NCI-H446 (cell line): Measurements from ENCODE around the gene WAPL.
"Not testable (repeated sequence)": the region's sequence is repeated elsewhere in the genome, so short reads cannot be mapped to it uniquely, and the experiment has no call there.

ENCODE experiments used
- DNase-seq, 2 experiments: peaks; one replicate each; lab custom pipeline; 2025; lab: John Stamatoyannopoulos, UW

WAPL gene, protein sequence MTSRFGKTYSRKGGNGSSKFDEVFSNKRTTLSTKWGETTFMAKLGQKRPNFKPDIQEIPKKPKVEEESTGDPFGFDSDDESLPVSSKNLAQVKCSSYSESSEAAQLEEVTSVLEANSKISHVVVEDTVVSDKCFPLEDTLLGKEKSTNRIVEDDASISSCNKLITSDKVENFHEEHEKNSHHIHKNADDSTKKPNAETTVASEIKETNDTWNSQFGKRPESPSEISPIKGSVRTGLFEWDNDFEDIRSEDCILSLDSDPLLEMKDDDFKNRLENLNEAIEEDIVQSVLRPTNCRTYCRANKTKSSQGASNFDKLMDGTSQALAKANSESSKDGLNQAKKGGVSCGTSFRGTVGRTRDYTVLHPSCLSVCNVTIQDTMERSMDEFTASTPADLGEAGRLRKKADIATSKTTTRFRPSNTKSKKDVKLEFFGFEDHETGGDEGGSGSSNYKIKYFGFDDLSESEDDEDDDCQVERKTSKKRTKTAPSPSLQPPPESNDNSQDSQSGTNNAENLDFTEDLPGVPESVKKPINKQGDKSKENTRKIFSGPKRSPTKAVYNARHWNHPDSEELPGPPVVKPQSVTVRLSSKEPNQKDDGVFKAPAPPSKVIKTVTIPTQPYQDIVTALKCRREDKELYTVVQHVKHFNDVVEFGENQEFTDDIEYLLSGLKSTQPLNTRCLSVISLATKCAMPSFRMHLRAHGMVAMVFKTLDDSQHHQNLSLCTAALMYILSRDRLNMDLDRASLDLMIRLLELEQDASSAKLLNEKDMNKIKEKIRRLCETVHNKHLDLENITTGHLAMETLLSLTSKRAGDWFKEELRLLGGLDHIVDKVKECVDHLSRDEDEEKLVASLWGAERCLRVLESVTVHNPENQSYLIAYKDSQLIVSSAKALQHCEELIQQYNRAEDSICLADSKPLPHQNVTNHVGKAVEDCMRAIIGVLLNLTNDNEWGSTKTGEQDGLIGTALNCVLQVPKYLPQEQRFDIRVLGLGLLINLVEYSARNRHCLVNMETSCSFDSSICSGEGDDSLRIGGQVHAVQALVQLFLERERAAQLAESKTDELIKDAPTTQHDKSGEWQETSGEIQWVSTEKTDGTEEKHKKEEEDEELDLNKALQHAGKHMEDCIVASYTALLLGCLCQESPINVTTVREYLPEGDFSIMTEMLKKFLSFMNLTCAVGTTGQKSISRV (N-terminal part only)

DNA sequence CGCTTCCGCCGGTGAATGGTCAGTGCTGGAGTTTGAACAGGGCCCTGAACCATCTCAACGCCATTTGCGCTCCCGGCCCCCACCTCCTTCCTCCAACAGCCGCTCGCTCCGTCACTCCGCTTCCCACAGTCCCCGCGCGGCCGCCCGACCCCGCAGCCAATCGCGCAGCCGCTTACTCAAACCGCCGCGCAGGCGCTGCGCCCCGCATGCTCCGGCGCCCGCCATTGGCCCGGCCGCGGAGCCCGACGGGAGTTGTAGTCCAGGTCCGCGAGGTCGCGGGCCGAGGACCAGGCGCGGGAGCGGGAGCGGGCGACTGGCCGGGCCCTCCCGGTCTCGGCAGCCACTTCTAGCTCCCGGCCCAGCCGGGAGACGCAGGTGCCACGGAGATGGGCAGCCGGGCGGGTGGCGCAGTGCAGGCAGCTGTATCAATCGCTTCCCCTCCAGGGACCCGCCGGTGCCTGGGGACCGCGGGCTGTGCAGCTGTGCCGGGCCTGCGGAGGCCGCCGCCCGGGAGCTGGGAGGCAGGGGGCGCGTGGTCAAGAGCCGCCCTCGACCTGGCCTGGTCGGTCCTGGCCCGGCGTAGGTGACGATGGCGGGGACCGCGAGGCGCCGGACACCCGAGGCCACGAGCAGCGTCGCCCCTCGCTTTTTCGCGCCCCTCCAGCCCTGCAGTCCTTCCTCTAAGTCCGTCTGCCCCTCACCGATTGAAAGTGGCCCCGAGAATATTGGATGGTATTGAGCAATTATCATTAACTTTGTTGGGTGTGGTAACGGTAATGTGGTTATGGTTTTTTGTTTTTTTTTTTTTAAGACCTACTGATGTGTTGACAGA, at the start of gene WAPL:
Gene WAPL, minus strand, starts transcription at position 115 of the 832 bp plus-strand sequence. CDS start 3,723 bp downstream, outside the sequence.
- DNase-seq = peak; percentile 62 to 87

GRCh38 chr10:86569335-86569734, 47.7 kb upstream of the WAPL start:
- DNase-seq = no peak

GRCh38 chr10:86566518-86566917, 44.9 kb upstream of the WAPL start:
- not testable (repeated sequence) for DNase-seq

DNA sequence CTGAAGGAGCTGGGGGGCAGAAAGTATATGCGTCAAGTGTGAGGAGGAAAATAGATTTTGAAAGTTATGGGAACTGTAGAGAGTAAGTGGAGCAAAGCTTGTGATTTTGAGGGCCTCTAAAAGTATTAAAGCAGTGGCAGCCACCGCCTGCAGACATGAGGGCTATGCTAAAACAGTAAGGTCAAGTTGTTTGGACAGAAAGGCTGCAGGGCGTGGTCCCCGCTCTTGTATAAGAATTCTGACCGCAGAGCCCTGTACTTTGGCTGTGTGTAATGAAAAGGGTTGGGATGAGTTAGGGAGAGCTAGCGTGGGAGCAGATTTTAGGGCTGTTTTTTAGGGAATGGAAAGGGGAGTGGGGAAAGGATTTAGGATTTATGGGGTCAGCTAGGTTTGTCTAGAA, 41.7 kb upstream of the WAPL start:
- not testable (repeated sequence) for DNase-seq

DNA sequence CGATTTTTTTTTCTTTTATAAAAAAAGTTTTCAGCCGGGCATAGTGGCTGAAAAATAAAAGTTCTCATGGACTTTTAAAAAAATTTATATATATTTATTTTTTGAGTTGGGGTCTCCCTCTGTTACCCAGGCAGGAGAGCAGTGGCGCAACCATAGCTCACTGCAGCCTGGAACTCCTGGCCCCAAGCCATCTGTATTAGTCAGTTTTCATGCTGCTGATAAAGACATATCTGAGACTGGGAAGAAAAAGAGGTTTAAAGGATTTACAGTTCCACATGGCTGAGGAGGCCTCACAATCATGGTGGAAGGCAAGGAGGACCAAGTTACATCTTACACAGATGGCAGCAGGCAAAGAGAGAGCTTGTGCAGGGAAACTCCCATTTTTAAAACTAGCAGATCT, 37.1 kb upstream of the WAPL start:
- not testable (repeated sequence) for DNase-seq

DNA sequence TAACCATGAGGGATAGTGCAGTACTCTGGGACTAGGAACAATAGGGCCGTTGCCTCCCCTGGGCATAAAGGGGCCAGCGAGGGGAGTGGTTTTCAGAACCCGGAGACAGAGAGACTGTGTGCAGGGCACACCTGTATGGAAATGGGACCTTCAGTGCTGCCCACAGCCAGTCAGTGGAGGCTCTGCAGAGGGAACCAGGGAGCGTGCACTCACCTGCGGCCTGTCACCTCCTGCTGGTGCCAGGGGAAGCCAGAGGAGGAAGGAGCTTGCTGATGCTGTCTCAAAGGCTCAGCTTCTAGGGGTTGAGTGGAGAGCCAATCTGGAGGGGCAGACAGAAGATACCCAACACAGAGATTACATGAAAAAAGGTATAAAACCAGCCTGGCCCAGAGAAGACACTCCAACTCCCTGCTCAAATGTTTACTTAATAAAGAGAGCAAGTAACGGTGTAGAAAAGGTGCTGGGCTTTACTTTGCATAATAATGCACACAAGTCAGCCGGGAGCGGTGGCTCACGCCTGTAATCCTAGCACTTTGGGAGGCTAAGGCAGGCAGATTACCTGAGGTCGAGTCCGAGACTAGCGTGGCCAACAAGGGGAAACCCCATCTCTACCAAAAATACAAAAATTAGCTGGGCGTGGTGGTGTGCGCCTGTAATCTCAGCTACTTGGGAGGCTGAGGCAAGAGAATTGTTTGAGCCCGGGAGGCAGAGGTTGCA, 35.5 kb upstream of the WAPL start:
- no peak for DNase-seq

DNA sequence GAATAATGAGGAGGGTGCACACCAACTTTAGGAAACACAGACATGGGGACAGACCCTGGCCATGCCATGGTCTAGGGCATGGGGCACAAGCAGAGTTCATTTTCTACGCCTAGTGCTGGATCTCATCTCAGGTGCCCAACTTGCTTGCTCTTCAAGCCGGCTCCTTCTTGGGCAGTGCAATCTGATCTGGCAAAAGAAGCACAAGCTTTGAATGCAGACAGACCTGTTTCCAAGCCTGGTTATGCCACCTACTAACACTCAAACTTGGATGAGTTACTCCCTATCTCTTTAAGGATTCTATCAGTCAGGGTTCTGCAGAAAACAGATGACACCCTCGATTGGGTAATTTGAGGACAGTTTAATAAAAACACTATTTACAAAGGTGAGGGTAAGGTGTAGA, 34.9 kb upstream of the WAPL start:
- DNase-seq = no peak

GRCh38 chr10:86553639-86554038, 32.0 kb upstream of the WAPL start:
- DNase-seq = no peak

GRCh38 chr10:86553213-86553612, 31.6 kb upstream of the WAPL start:
- DNase-seq = no peak

GRCh38 chr10:86547296-86547695, 25.7 kb upstream of the WAPL start:
- DNase-seq = no peak

DNA sequence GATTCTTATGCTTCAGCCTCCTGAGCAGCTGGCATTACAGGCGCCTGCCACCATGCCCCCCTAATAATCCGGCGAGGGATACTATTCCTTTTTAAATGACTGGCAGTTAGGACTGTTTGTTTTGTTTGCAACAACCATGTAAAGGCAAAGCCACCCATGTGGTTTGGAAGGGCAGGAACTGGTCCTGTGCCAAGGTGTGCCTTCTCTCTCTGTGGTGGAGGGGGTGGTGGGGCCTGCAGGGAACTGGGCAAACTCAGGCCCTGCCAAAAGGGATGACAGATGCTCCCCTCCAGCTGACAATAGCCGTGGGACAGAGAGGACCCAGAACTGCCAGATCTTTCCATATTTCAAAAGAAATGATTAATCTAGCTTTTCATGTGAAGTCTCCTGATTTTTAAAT, 23.5 kb upstream of the WAPL start:
- peak; percentile 58 to 82 for DNase-seq

- DNase-seq = no peak
These were observed 18.4 kb upstream of the WAPL start for GRCh38 chr10:86540016-86540415.

GRCh38 chr10:86538547-86538946, 17.0 kb upstream of the WAPL start:
- no peak for DNase-seq

DNA sequence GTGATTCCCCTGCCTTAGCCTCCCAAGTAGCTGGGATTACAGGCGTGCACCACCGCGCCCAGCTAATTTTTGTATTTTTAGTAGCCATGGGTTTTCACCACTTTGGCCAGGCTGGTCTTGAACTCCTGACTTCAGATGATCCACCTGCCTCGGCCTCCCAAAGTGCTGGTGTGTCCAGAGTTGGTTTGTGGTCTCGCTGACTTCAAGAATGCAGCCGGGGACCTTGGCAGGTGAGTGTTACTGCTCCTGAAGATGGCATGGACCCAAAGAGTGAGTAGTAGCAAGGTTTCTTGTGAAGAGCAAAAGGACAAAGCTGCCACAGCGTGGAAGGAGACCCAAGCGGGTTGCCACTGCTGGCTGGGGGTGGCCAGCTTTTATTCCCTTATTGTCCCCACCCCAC, 16.4 kb upstream of the WAPL start:
- DNase-seq = not testable (repeated sequence)

GRCh38 chr10:86536294-86536861, 14.8 kb upstream of the WAPL start:
- no peak for DNase-seq

- no peak for DNase-seq
These were observed 13.7 kb upstream of the WAPL start for GRCh38 chr10:86535132-86535882.

DNA sequence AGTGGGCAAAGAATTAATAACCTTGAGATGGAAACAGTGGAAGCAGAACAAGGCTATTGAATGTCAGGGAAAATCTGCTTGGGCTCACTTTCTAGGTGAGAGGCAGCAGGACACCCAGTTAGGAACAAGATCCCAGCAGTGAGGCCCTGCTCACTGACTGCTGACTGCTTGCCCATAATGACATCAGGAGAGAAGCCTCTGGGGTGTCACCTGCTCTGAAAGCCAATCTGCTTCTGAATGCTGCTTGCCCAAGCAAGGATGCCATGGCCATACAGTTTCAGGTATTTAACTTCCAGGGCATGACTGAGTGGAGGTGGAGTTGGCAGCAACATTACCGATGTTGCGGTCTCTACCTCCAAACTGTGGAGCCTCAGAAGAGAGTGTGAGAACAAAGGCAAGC, 11.7 kb upstream of the WAPL start:
- no peak for DNase-seq

DNA sequence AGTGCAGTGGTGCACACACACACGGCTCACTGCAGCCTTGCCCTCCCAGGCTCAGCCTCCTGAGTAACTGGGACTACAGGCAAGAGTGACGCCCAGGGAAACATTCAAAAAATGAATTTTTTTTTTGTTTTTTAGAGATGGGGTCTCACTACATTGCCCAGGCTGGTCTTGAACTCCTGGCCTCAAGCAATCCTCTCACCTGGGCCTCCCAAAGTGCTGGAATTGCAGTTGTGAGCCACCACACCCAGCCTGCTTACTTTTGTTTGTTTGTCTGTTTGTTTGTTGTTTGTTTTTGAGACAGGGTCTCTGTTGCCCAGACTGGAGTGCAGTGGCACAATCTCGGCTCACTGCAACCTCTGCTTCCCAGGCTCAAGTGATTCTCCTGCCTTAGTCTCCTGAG, 7.1 kb upstream of the WAPL start:
- not testable (repeated sequence) for DNase-seq

DNA sequence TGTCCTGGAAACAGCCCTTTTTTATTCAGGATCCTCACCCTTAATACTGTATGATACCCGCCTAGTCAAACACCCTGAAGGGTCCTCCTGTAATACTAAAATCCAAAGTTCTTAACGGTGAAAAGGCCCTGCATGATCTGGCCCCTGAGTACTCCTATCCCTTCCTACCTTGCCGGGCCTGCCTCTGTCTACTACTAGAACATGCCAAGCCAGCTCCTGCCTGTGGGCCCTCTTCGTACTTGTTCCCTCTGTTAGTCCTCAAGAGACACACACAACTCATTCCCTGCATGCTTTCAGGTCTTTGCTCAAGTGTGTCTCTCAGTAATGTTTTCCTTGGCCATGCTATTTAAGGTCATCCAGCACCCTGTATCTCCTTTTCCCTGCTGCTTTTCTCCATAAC, 5.0 kb upstream of the WAPL start:
- DNase-seq = no peak

DNA sequence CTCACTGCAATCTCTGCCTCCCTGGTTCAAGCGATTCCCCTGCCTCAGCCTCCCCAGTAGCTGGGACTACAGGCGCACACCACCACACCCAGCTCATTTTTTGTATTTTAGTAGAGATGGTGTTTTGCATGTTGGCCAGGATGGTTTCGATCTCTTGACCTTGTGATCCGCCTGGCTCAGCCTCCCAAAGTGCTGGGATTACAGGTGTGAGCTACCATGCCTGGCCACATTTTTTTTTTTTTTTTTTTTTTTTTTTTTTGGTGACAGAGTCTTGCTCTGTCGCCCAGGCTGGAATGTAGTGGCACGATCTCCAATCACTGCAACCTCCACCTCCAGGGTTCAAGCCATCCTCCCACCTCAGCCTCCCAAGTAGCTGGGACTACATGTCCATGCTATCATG, 4.1 kb upstream of the WAPL start:
- not testable (repeated sequence) for DNase-seq
